Measurements from ENCODE around the gene KCNJ3.

The KCNJ3 gene

GRCh38 chr2:154706660-154707059 is 8.2 kb downstream of the KCNJ3 start:
- no peak for DNase-seq (ENCODE audit: low spot score)

GRCh38 chr2:154707994-154708575 is 9.6 kb downstream of the KCNJ3 start:
- no peak for DNase-seq (ENCODE audit: low spot score)

GRCh38 chr2:154709215-154709614 is 10.7 kb downstream of the KCNJ3 start:
- DNase-seq (ENCODE audit: low spot score): no peak

GRCh38 chr2:154710078-154710477 is 11.6 kb downstream of the KCNJ3 start:
- no peak for DNase-seq (ENCODE audit: low spot score)

GRCh38 chr2:154710685-154711084 is 12.2 kb downstream of the KCNJ3 start:
- no peak for DNase-seq (ENCODE audit: low spot score)

- no peak for DNase-seq (ENCODE audit: low spot score)
Measured at GRCh38 chr2:154713675-154714074, 15.2 kb downstream of the KCNJ3 start.

GRCh38 chr2:154720651-154721050 is 22.2 kb downstream of the KCNJ3 start:
- DNase-seq (ENCODE audit: low spot score): no peak

GRCh38 chr2:154724194-154724797 is 25.8 kb downstream of the KCNJ3 start:
- no peak for DNase-seq (ENCODE audit: low spot score)

GRCh38 chr2:154740361-154740760 is 41.9 kb downstream of the KCNJ3 start:
- no peak for DNase-seq (ENCODE audit: low spot score)

- DNase-seq (ENCODE audit: low spot score): no peak
Measured at GRCh38 chr2:154758871-154759270, 60.4 kb downstream of the KCNJ3 start.

GRCh38 chr2:154762638-154763037 is 64.1 kb downstream of the KCNJ3 start:
- DNase-seq (ENCODE audit: low spot score): no peak

GRCh38 chr2:154771664-154772284 is 73.3 kb downstream of the KCNJ3 start:
- DNase-seq (ENCODE audit: low spot score): no peak

- DNase-seq (ENCODE audit: low spot score): no peak
Measured at GRCh38 chr2:154776825-154777224, 78.3 kb downstream of the KCNJ3 start.

GRCh38 chr2:154794406-154794805 is 95.9 kb downstream of the KCNJ3 start:
- DNase-seq (ENCODE audit: low spot score): no peak

- DNase-seq (ENCODE audit: low spot score): no peak
Measured at GRCh38 chr2:154795651-154796050, 97.2 kb downstream of the KCNJ3 start.

- DNase-seq (ENCODE audit: low spot score): no peak
Measured at GRCh38 chr2:154804451-154804850, 106.0 kb downstream of the KCNJ3 start.

- no peak for DNase-seq (ENCODE audit: low spot score)
Measured at GRCh38 chr2:154813636-154814035, 115.1 kb downstream of the KCNJ3 start.

GRCh38 chr2:154814856-154815255 is 116.4 kb downstream of the KCNJ3 start:
- no peak for DNase-seq (ENCODE audit: low spot score)

GRCh38 chr2:154825358-154825757 is 126.9 kb downstream of the KCNJ3 start:
- no peak for DNase-seq (ENCODE audit: low spot score)

GRCh38 chr2:154826827-154827226 is 128.3 kb downstream of the KCNJ3 start:
- no peak for DNase-seq (ENCODE audit: low spot score)

GRCh38 chr2:154827286-154827685 is 128.8 kb downstream of the KCNJ3 start:
- DNase-seq (ENCODE audit: low spot score): no peak

GRCh38 chr2:154832711-154833110 is 134.2 kb downstream of the KCNJ3 start:
- DNase-seq (ENCODE audit: low spot score): no peak

GRCh38 chr2:154836632-154837031 is 138.1 kb downstream of the KCNJ3 start:
- DNase-seq (ENCODE audit: low spot score): no peak

- DNase-seq (ENCODE audit: low spot score): no peak
Measured at GRCh38 chr2:154837035-154837434, 138.5 kb downstream of the KCNJ3 start.

Data from hematopoietic multipotent progenitor cell treated with erythropoietin and hydrocortisone succinate and interleukin-3 and kit ligand, for 17 days (in vitro differentiated cells).